Measurements from ENCODE around the gene G6PD. TPM values are rescaled to one million over a fixed set of nuclear protein-coding genes. Genes with fewer than 3 reads are reported as not detected.

The G6PD gene
- total RNA-seq, 1 donor from 2014 or later = 80.2 TPM

GRCh38 chrX:154548028-154548316 lies 1.3 kb upstream of the G6PD start:
- peak overlapping the region; percentile 70 for H3K4me3 ChIP-seq
- no peak for DNase-seq
- no peak for ATAC-seq
- peaks cover 33% of the 10 kb centered on the region for H3K4me1 ChIP-seq
- H3K27ac ChIP-seq = peak overlapping the region; percentile 87
- H3K27me3 ChIP-seq (ENCODE audit: low read depth) = no peaks in the 10 kb centered on the region
- H3K36me3 ChIP-seq = peaks cover 5% of the 10 kb centered on the region
- intact Hi-C loops (cut with DNase I) = no loop called here
- no peaks in the 10 kb centered on the region for H3K9me3 ChIP-seq
- no peak for TF ChIP-seq CTCF (IDR thresholded peaks at IDR 0.05)

GRCh38 chrX:154547245-154548027 lies 790 bp upstream of the G6PD start, which contains the start of gene IKBKG:
Gene IKBKG (plus strand): TSS chrX:154547620. CDS start chrX:154552003, 4,383 bp downstream.
- H3K4me3 ChIP-seq = peak within 1 kb of the TSS; percentile 70
- peak; percentile 91 for DNase-seq
- intact Hi-C loops (cut with DNase I) = no loop called here
- H3K36me3 ChIP-seq = peaks cover 4% of the 10 kb centered on the region
- H3K9me3 ChIP-seq = no peaks in the 10 kb centered on the region
- no peaks in the 10 kb centered on the region for H3K27me3 ChIP-seq (ENCODE audit: low read depth)
- H3K4me1 ChIP-seq = peaks cover 36% of the 10 kb centered on the region
- peak within 1 kb of the TSS; percentile 87 for H3K27ac ChIP-seq
- ATAC-seq = peak; percentile 96
- no peak for TF ChIP-seq CTCF (IDR thresholded peaks at IDR 0.05)

- Histone ChIP-seq H3K9me3 (no peaks in the 10 kb centered on the region), H3K4me3 (peak overlapping the region; percentile 70), H3K27me3 (ENCODE audit: low read depth) (no peaks in the 10 kb centered on the region), H3K4me1 (peaks cover 51% of the 10 kb centered on the region), H3K36me3 (no peaks in the 10 kb centered on the region), H3K27ac (no peak overlapping the region)
- intact Hi-C loops (cut with DNase I) = no loop called here
- TF ChIP-seq CTCF (IDR thresholded peaks at IDR 0.05) = no peak
- DNase-seq (no peak), ATAC-seq (no peak)
Observed at GRCh38 chrX:154545673-154546274, 872 bp downstream of the G6PD start.

GRCh38 chrX:154542723-154543424 lies 3.8 kb downstream of the G6PD start:
- Histone ChIP-seq H3K36me3 (no peaks in the 10 kb centered on the region), H3K9me3 (no peaks in the 10 kb centered on the region), H3K4me1 (peaks cover 39% of the 10 kb centered on the region), H3K27ac (peak overlapping the region; percentile 78), H3K27me3 (ENCODE audit: low read depth) (no peaks in the 10 kb centered on the region), H3K4me3 (peak overlapping the region; percentile 14)
- DNase-seq = peak; percentile 71
- peak; percentile 3 to 13 for ATAC-seq
- no peak for TF ChIP-seq CTCF (IDR thresholded peaks at IDR 0.05)
- intact Hi-C loops (cut with DNase I) = no loop called here

- peaks cover 39% of the 10 kb centered on the region for H3K4me1 ChIP-seq
Observed at GRCh38 chrX:154541896-154542722, 4.5 kb downstream of the G6PD start.

More at GRCh38 chrX:154541896-154542722, 4.5 kb downstream of the G6PD start:
- H3K9me3 ChIP-seq = no peaks in the 10 kb centered on the region
- peak overlapping the region; percentile 14 for H3K4me3 ChIP-seq
- ATAC-seq (peak; percentile 43 to 51), DNase-seq (peak; percentile 73)
- TF ChIP-seq CTCF (IDR thresholded peaks at IDR 0.05) = no peak
- H3K36me3 ChIP-seq = no peaks in the 10 kb centered on the region
- no peaks in the 10 kb centered on the region for H3K27me3 ChIP-seq (ENCODE audit: low read depth)
- peak overlapping the region; percentile 78 for H3K27ac ChIP-seq
- intact Hi-C loops (cut with DNase I) = no loop called here

Measured in lower lobe of right lung (tissue), 2 donors.